Muscle of leg (tissue), 11 donors: ENCODE data around the gene INPP4B. TPM values are rescaled to one million over a fixed set of nuclear protein-coding genes. Genes with fewer than 3 reads are reported as not detected.

Experiments used
- DNase-seq: peaks from one replicate; pipeline ENCODE4 v3.0.0; 2013
- H3K27ac ChIP-seq: one replicate; pipeline ENCODE4 v1.5.1; 2013; ENCODE audit warnings: mild to moderate bottlenecking, low read length, control low read depth
- H3K27me3 ChIP-seq: one replicate; pipeline ENCODE4 v1.6.1; 2013; ENCODE audit warnings: low read length; ENCODE audit not compliant: control insufficient read depth, insufficient read depth
- H3K36me3 ChIP-seq: one replicate; pipeline ENCODE4 v1.6.1; 2013; ENCODE audit warnings: low read length; ENCODE audit not compliant: control insufficient read depth, insufficient read depth
- H3K4me1 ChIP-seq: one replicate; pipeline ENCODE4 v1.6.1; 2013; ENCODE audit warnings: low read length; ENCODE audit not compliant: control insufficient read depth, insufficient read depth
- H3K4me3 ChIP-seq: one replicate; pipeline ENCODE4 v1.5.1; 2013; ENCODE audit warnings: low read length, control low read depth
- H3K9me3 ChIP-seq: replicated peaks from 2 replicates; pipeline ENCODE4 v1.6.1; 2013; ENCODE audit warnings: low read depth, low read length; ENCODE audit not compliant: control insufficient read depth
- WGBS: methylation state at CpG from one replicate; pipeline ENCODE4 v1.1.5; 2013; ENCODE audit warnings: missing lambda C conversion rate; ENCODE audit not compliant: insufficient coverage; 5-methylcytosine and 5-hydroxymethylcytosine counted together
- polyA plus RNA-seq, 8 donors: library from polyadenylated mRNA; unstranded; fragments of 120-200 nt; gene quantifications; one replicate each; pipeline versions ENCODE4 v1.2.1 to v1.2.3, GENCODE V29; 2013; ENCODE audit warnings: inconsistent platforms in 1 of 8, low replicate concordance in 1 of 8; ENCODE audit not compliant: insufficient read length in 8 of 8, insufficient read depth in 1 of 8
- total RNA-seq: library from RNA; stranded (reverse); fragments of 120-200 nt; gene quantifications from one replicate; pipeline ENCODE4 v1.2.4, GENCODE V29; 2013

The INPP4B gene
- total and polyA plus RNA-seq, 9 donors: 15.7 to 55.1 (median 30.6) TPM

- 63% methylated on average over 1 of the region's 1 CpG for WGBS
- Histone ChIP-seq H3K27ac (no peak overlapping the region), H3K4me1 (no peaks in the 10 kb centered on the region), H3K36me3 (no peaks in the 10 kb centered on the region), H3K27me3 (no peaks in the 10 kb centered on the region), H3K4me3 (no peak overlapping the region), H3K9me3 (no peaks in the 10 kb centered on the region)
- no peak for DNase-seq
Measured at GRCh38 chr4:142708231-142708630, 137.9 kb downstream of the INPP4B start.

DNA sequence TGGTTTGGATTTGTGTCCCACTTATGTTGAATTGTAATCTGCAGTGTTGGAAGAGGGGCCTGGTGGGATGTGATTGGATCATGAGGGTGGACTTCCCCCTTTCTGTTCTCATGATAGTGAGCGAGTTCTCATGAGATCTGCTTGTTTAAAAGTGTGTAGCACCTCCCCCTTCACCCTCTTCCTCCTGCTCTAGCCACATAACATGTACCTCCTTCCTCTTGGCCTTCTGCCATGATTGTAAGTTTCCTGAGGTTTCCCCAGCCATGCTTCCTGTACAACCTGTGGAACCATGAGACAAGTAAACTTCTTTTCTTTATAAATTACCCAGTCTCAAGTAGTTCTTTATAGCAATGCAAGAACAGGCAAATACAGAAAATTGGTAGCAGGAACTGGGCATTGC lies 138.7 kb downstream of the INPP4B start:
- no peaks in the 10 kb centered on the region for H3K4me1 ChIP-seq
- no peak overlapping the region for H3K27ac ChIP-seq
- H3K9me3 ChIP-seq: no peaks in the 10 kb centered on the region
- no peaks in the 10 kb centered on the region for H3K27me3 ChIP-seq
- WGBS: no CpG with 5 or more reads among the region's 1 CpG
- no peaks in the 10 kb centered on the region for H3K36me3 ChIP-seq
- no peak overlapping the region for H3K4me3 ChIP-seq
- no peak for DNase-seq

DNA sequence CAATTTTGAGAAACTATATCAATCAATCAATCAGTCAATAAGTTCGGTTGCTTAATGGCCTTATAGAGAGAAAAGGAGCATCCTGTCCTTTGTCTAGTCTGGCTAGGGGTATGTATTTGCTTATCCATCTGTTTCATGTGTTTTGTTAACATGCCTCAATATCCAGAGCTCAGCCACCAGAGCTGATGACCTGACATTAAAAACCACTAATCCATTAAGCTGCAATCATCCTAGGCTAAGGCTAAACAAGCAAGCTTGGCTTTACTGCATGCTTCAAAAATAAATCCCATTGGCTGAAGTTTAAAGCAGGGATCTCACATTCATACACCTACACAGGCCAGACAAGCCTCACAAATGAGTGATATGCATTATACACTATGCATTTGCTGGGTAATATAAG lies 139.7 kb downstream of the INPP4B start:
- Histone ChIP-seq H3K9me3 (no peaks in the 10 kb centered on the region), H3K36me3 (no peaks in the 10 kb centered on the region), H3K27me3 (no peaks in the 10 kb centered on the region), H3K27ac (no peak overlapping the region), H3K4me3 (no peak overlapping the region), H3K4me1 (no peaks in the 10 kb centered on the region)
- no CpG with 5 or more reads among the region's 1 CpG for WGBS
- no peak for DNase-seq

GRCh38 chr4:142705820-142706219 lies 140.3 kb downstream of the INPP4B start:
- H3K27ac ChIP-seq: no peak overlapping the region
- DNase-seq: no peak
- H3K4me3 ChIP-seq: no peak overlapping the region
- 67% methylated on average over 1 of the region's 1 CpG for WGBS
- no peaks in the 10 kb centered on the region for H3K9me3 ChIP-seq
- H3K27me3 ChIP-seq: no peaks in the 10 kb centered on the region
- H3K36me3 ChIP-seq: no peaks in the 10 kb centered on the region
- H3K4me1 ChIP-seq: no peaks in the 10 kb centered on the region

GRCh38 chr4:142703694-142704309 lies 142.3 kb downstream of the INPP4B start:
- no peaks in the 10 kb centered on the region for H3K4me1 ChIP-seq
- no peak overlapping the region for H3K27ac ChIP-seq
- no peaks in the 10 kb centered on the region for H3K27me3 ChIP-seq
- H3K9me3 ChIP-seq: no peaks in the 10 kb centered on the region
- H3K4me3 ChIP-seq: no peak overlapping the region
- 65% methylated on average over 3 of the region's 4 CpGs for WGBS
- no peak for DNase-seq
- H3K36me3 ChIP-seq: no peaks in the 10 kb centered on the region

- no peaks in the 10 kb centered on the region for H3K36me3 ChIP-seq
- no peak overlapping the region for H3K27ac ChIP-seq
- DNase-seq: no peak
- H3K27me3 ChIP-seq: no peaks in the 10 kb centered on the region
- H3K9me3 ChIP-seq: no peaks in the 10 kb centered on the region
- no peak overlapping the region for H3K4me3 ChIP-seq
- no peaks in the 10 kb centered on the region for H3K4me1 ChIP-seq
Measured at GRCh38 chr4:142701017-142701416, 145.1 kb downstream of the INPP4B start.

- Histone ChIP-seq H3K27ac (no peak overlapping the region), H3K36me3 (no peaks in the 10 kb centered on the region), H3K4me3 (no peak overlapping the region), H3K4me1 (no peaks in the 10 kb centered on the region), H3K27me3 (no peaks in the 10 kb centered on the region), H3K9me3 (no peaks in the 10 kb centered on the region)
- no peak for DNase-seq
Measured at GRCh38 chr4:142700531-142700930, 145.6 kb downstream of the INPP4B start.

- no peaks in the 10 kb centered on the region for H3K4me1 ChIP-seq
- DNase-seq: no peak
- no peak overlapping the region for H3K4me3 ChIP-seq
- no peaks in the 10 kb centered on the region for H3K36me3 ChIP-seq
- no peak overlapping the region for H3K27ac ChIP-seq
- no peaks in the 10 kb centered on the region for H3K27me3 ChIP-seq
- H3K9me3 ChIP-seq: no peaks in the 10 kb centered on the region
- WGBS: no CpG with 5 or more reads among the region's 1 CpG
Measured at GRCh38 chr4:142698552-142698951, 147.5 kb downstream of the INPP4B start.

GRCh38 chr4:142697928-142698327 lies 148.2 kb downstream of the INPP4B start:
- Histone ChIP-seq H3K4me3 (no peak overlapping the region), H3K27me3 (no peaks in the 10 kb centered on the region), H3K9me3 (no peaks in the 10 kb centered on the region), H3K27ac (no peak overlapping the region), H3K36me3 (no peaks in the 10 kb centered on the region), H3K4me1 (no peaks in the 10 kb centered on the region)
- DNase-seq: no peak
- no CpG with 5 or more reads among the region's 1 CpG for WGBS

GRCh38 chr4:142697320-142697719 lies 148.8 kb downstream of the INPP4B start:
- Histone ChIP-seq H3K27me3 (no peaks in the 10 kb centered on the region), H3K9me3 (no peaks in the 10 kb centered on the region), H3K4me1 (no peaks in the 10 kb centered on the region), H3K36me3 (no peaks in the 10 kb centered on the region), H3K4me3 (no peak overlapping the region), H3K27ac (no peak overlapping the region)
- no peak for DNase-seq
- WGBS: no CpG with 5 or more reads among the region's 2 CpGs
